GM12878 (cell line): ENCODE results near the gene AVEN. TPM values are rescaled to one million over a fixed set of nuclear protein-coding genes. Genes with fewer than 3 reads are reported as not detected.

Experiments used
- ATAC-seq: fragments of 200-7000 bp; cut with Tn5 transposase; 3 replicates; pipeline ENCODE4 v1.9.1; 2020; ENCODE audit warnings: mild to moderate bottlenecking, moderate library complexity
- BruUV-seq: library from RNA; stranded (reverse); fragments of 400-500 nt; replicated peaks from 2 replicates; lab custom pipeline; 2021; lab: Mats Ljungman, UMichigan
- CTCF ChIA-PET: fragments of 300-600 bp; sonication (Branson Sonifier 250); formaldehyde crosslinking; extraction: SDS; loops from one replicate; lab custom pipeline; 2021; ENCODE audit warnings: inconsistent platforms; lab: Yijun Ruan, JAX
- POLR2A ChIA-PET: fragments of 350-600 bp; formaldehyde crosslinking; extraction: SDS; loops from one replicate; lab custom pipeline; 2021; ENCODE audit warnings: inconsistent platforms; lab: Charles Lee
- RAD21 ChIA-PET: fragments of 300-600 bp; sonication (Branson Sonifier 250); formaldehyde crosslinking; loops from one replicate; lab custom pipeline; 2023; ENCODE audit warnings: antibody characterized with exemption; ENCODE audit not compliant: unreplicated experiment; lab: Charles Lee
- SMC1A ChIA-PET: fragments of 300-600 bp; sonication (Branson Sonifier 250); formaldehyde crosslinking; loops from one replicate; lab custom pipeline; 2023; ENCODE audit not compliant: unreplicated experiment, uncharacterized antibody; lab: Charles Lee
- DNase-seq: peaks from one replicate; pipeline ENCODE4 v3.0.0-alpha.2; 2011; ENCODE audit warnings: low read depth, low spot score
- FAIRE-seq: peaks from 3 replicates; lab custom pipeline; 2011; peaks lifted over from hg19 to GRCh38; lab: Jason Lieb, UNC
- H2AFZ ChIP-seq: 2 replicates; pipeline ENCODE4 v1.6.0; 2011; ENCODE audit warnings: low read depth, low read length, control low read depth; ENCODE audit not compliant: control insufficient read depth
- H3K27ac ChIP-seq: 2 replicates; pipeline ENCODE4 v1.5.1; 2011; ENCODE audit warnings: control low read depth; ENCODE audit not compliant: control insufficient read depth, insufficient read depth
- H3K27me3 ChIP-seq, 2 experiments: replicated peaks in 1 of 2; 2 replicates each; pipeline versions ENCODE4 v1.6.0 to v1.6.1; 2011; ENCODE audit warnings: low read length in 1 of 2; ENCODE audit not compliant: control insufficient read depth in 2 of 2, insufficient read depth in 2 of 2
- H3K36me3 ChIP-seq, 2 experiments: 2 replicates each; pipeline ENCODE4 v1.5.1; 2011; ENCODE audit warnings: low read length in 1 of 2; ENCODE audit not compliant: control insufficient read depth in 2 of 2, insufficient read depth in 2 of 2
- H3K4me1 ChIP-seq: 2 replicates; pipeline ENCODE4 v1.6.1; 2011; ENCODE audit warnings: mild to moderate bottlenecking, low read length, moderate library complexity, mixed read lengths; ENCODE audit not compliant: control insufficient read depth, insufficient read depth
- H3K4me2 ChIP-seq: 2 replicates; pipeline ENCODE4 v1.6.0; 2011; ENCODE audit warnings: control low read depth; ENCODE audit not compliant: control insufficient read depth, insufficient read depth
- H3K4me3 ChIP-seq: fragments of 200-600 bp; sonication (generic); 2 replicates; pipeline ENCODE4 v1.5.1; 2016
- H3K79me2 ChIP-seq: 2 replicates; pipeline ENCODE4 v1.6.0; 2011; ENCODE audit warnings: low read length; ENCODE audit not compliant: control insufficient read depth, insufficient read depth
- H3K9ac ChIP-seq: 2 replicates; pipeline ENCODE4 v1.8.0; 2011; ENCODE audit warnings: low read length, control low read depth, mixed read lengths; ENCODE audit not compliant: control insufficient read depth, insufficient read depth
- H3K9me3 ChIP-seq: replicated peaks from 3 replicates; pipeline ENCODE4 v1.5.1; 2011; ENCODE audit warnings: mild to moderate bottlenecking, low read length; ENCODE audit not compliant: control insufficient read depth, insufficient read depth
- H4K20me1 ChIP-seq: 2 replicates; pipeline ENCODE4 v1.6.0; 2011; ENCODE audit not compliant: control insufficient read depth, insufficient read depth
- BCL11A ChIP-seq: IDR thresholded peaks from 2 replicates; pipeline ENCODE4 v1.6.1; 2011; ENCODE audit warnings: low read depth, low read length
- BMI1 ChIP-seq: fragments of 450-650 bp; IDR thresholded peaks from 2 replicates; pipeline ENCODE4 v1.6.1; 2016; ENCODE audit warnings: mild to moderate bottlenecking, moderate library complexity, borderline replicate concordance
- HDAC2 ChIP-seq: fragments of 200-600 bp; sonication (generic); IDR thresholded peaks from 2 replicates; pipeline ENCODE4 v1.6.1; 2017
- KDM1A ChIP-seq: fragments of 200-600 bp; sonication (generic); IDR thresholded peaks from 2 replicates; pipeline ENCODE4 v1.6.1; 2016; ENCODE audit warnings: borderline replicate concordance
- MXI1 ChIP-seq: fragments of 150-350 bp; IDR thresholded peaks from 2 replicates; pipeline ENCODE4 v1.6.1; 2011; ENCODE audit warnings: low read depth, mild to moderate bottlenecking, inconsistent platforms, low read length, improper control_type of control experiment
- MYC ChIP-seq: IDR thresholded peaks from 2 replicates; pipeline ENCODE4 v1.6.1; 2011; ENCODE audit warnings: mild to moderate bottlenecking, low read length, moderate library complexity, inconsistent platforms; ENCODE audit not compliant: insufficient read depth, insufficient replicate concordance, insufficient read length, severe bottlenecking
- NFXL1 ChIP-seq: fragments of 450-650 bp; IDR thresholded peaks from 2 replicates; pipeline ENCODE4 v1.6.1; 2017; ENCODE audit warnings: antibody characterized with exemption, mild to moderate bottlenecking, borderline replicate concordance
- NRF1 ChIP-seq: conservative IDR thresholded peaks from 2 replicates; pipeline ENCODE4 v1.6.1; 2011; ENCODE audit warnings: mild to moderate bottlenecking, low read depth, low read length, improper control_type of control experiment
- PAX8 ChIP-seq: fragments of 450-650 bp; IDR thresholded peaks from 2 replicates; pipeline ENCODE4 v1.6.1; 2017; ENCODE audit warnings: mild to moderate bottlenecking, moderate library complexity
- RB1 ChIP-seq: fragments of 450-650 bp; formaldehyde crosslinking; IDR thresholded peaks from 2 replicates; pipeline ENCODE4 v1.6.1; 2017; ENCODE audit warnings: mild to moderate bottlenecking, borderline replicate concordance
- RCOR1 ChIP-seq: conservative IDR thresholded peaks from 2 replicates; pipeline ENCODE4 v1.6.1; 2012; ENCODE audit warnings: low read depth, low read length, improper control_type of control experiment
- SP1 ChIP-seq: IDR thresholded peaks from one replicate; pipeline ENCODE4 v1.6.1; 2011; ENCODE audit warnings: low read depth, low read length
- in situ Hi-C: fragments of 300-500 bp; cut with MboI; formaldehyde crosslinking; loops from 9 replicates; pipeline ENCODE4 v1.14.3; 2018; ENCODE audit warnings: mixed read lengths
- intact Hi-C: fragments of 100-400 bp; cut with micrococcal nuclease; formaldehyde crosslinking; loops from one replicate; pipeline ENCODE4 v1.14.2; 2022; ENCODE audit not compliant: unreplicated experiment
- polyA plus RNA-seq, 11 experiments: library from polyadenylated mRNA; depleted of rRNA in 4 of 11; unstranded in 6 of 11; stranded (reverse) in 5 of 11; fragments of >200 nt; fragmentation: Nextera tagmentation in 4 of 11; fragmentation: Illumina TruSeq in 1 of 11; extraction: Ambion mirVana in 4 of 11; extraction: Trizol in 1 of 11; gene quantifications; 1 replicate in 1 of 11; 2 replicates in 10 of 11; pipeline versions ENCODE4 v1.2.1 to v1.2.3, GENCODE V29; 2011 to 2016; ENCODE audit warnings: inconsistent platforms in 2 of 11, missing spikeins in 2 of 11, low read depth in 1 of 11
- total RNA-seq, 4 experiments: library from RNA; depleted of rRNA in 3 of 4; stranded (reverse); fragments of >200 nt in 3 of 4; fragmentation: Illumina TruSeq in 1 of 4; extraction: Trizol in 1 of 4; gene quantifications; 2 replicates each; pipeline versions ENCODE4 v1.2.1 to v1.2.3, GENCODE V29; 2013 to 2021
- TF ChIP-seq, protein P1 (sequence below): fragments of 450-650 bp; IDR thresholded peaks from 2 replicates; pipeline ENCODE4 v1.6.1; 2017; ENCODE audit warnings: low read depth, mild to moderate bottlenecking, moderate library complexity
- TF ChIP-seq, protein P2 (sequence below): fragments of 450-650 bp; IDR thresholded peaks from 2 replicates; pipeline ENCODE4 v1.6.1; 2014; ENCODE audit warnings: mild to moderate bottlenecking
- TF ChIP-seq, protein P3 (sequence below): IDR thresholded peaks from 2 replicates; pipeline ENCODE4 v1.6.1; 2012; ENCODE audit warnings: low read length, inconsistent platforms
- TF ChIP-seq, protein P4 (sequence below): fragments of 450-650 bp; IDR thresholded peaks from 2 replicates; pipeline ENCODE4 v1.6.1; 2017; ENCODE audit warnings: mild to moderate bottlenecking, low read depth, inconsistent platforms; ENCODE audit not compliant: poor library complexity, severe bottlenecking

The AVEN gene
- total and polyA plus RNA-seq, 10 of the 15 experiments (the other 5 are each of a cell fraction or from before 2014, with no cell fraction given), result 1.4 to 15.1 (median 10.5) TPM

GRCh38 chr15:33913459-33913858 is 125.5 kb downstream of the AVEN start (continued):
- TF ChIP-seq, protein P1, sequence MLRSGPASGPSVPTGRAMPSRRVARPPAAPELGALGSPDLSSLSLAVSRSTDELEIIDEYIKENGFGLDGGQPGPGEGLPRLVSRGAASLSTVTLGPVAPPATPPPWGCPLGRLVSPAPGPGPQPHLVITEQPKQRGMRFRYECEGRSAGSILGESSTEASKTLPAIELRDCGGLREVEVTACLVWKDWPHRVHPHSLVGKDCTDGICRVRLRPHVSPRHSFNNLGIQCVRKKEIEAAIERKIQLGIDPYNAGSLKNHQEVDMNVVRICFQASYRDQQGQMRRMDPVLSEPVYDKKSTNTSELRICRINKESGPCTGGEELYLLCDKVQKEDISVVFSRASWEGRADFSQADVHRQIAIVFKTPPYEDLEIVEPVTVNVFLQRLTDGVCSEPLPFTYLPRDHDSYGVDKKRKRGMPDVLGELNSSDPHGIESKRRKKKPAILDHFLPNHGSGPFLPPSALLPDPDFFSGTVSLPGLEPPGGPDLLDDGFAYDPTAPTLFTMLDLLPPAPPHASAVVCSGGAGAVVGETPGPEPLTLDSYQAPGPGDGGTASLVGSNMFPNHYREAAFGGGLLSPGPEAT, result no peak
- TF ChIP-seq RB1 (no peak), SP1 (no peak), HDAC2 (no peak), PAX8 (no peak), NRF1 (no peak), NFXL1 (no peak)

- intact Hi-C loops (no loop called here), in situ Hi-C loops (no loop called here)
- no peak for DNase-seq
- Histone ChIP-seq H4K20me1 (no peaks in the 10 kb centered on the region), H3K27ac (no peak overlapping the region), H3K9me3 (no peaks in the 10 kb centered on the region), H3K27me3 (no peaks in the 10 kb centered on the region), H3K9ac (no peak overlapping the region), H3K4me2 (no peak overlapping the region), H3K4me1 (peaks cover 9% of the 10 kb centered on the region; the same call in 1 of the 2 replicates), H3K4me3 (no peak overlapping the region), H3K79me2 (no peaks in the 10 kb centered on the region), H3K36me3 (no peaks in the 10 kb centered on the region), H2AFZ (no peak overlapping the region)
- no TSS peak for BruUV-seq
- no peak for FAIRE-seq
- CTCF ChIA-PET, result no interaction called here
- ATAC-seq, result no peak
- POLR2A ChIA-PET, result interaction anchor here (0.6 to 0.7 kb wide), 2 partner anchors 13 to 34 kb away, joined by 3 to 4 read pairs; no protein-coding TSS in a partner anchor
- SMC1A ChIA-PET, result interaction anchor here (0.6 kb wide), 1 partner anchor 100 kb away, joined by 4 read pairs; no protein-coding TSS in a partner anchor
- RAD21 ChIA-PET, result no interaction called here
- TF ChIP-seq KDM1A (no peak), BCL11A (no peak), MYC (no peak), PAX8 (no peak), RCOR1 (no peak), MXI1 (no peak), BMI1 (no peak)
- TF ChIP-seq, protein P2, sequence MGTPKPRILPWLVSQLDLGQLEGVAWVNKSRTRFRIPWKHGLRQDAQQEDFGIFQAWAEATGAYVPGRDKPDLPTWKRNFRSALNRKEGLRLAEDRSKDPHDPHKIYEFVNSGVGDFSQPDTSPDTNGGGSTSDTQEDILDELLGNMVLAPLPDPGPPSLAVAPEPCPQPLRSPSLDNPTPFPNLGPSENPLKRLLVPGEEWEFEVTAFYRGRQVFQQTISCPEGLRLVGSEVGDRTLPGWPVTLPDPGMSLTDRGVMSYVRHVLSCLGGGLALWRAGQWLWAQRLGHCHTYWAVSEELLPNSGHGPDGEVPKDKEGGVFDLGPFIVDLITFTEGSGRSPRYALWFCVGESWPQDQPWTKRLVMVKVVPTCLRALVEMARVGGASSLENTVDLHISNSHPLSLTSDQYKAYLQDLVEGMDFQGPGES, result no peak
- TF ChIP-seq, protein P1, result no peak
- TF ChIP-seq, protein P3, sequence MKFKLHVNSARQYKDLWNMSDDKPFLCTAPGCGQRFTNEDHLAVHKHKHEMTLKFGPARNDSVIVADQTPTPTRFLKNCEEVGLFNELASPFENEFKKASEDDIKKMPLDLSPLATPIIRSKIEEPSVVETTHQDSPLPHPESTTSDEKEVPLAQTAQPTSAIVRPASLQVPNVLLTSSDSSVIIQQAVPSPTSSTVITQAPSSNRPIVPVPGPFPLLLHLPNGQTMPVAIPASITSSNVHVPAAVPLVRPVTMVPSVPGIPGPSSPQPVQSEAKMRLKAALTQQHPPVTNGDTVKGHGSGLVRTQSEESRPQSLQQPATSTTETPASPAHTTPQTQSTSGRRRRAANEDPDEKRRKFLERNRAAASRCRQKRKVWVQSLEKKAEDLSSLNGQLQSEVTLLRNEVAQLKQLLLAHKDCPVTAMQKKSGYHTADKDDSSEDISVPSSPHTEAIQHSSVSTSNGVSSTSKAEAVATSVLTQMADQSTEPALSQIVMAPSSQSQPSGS, result no peak
- TF ChIP-seq, protein P4, sequence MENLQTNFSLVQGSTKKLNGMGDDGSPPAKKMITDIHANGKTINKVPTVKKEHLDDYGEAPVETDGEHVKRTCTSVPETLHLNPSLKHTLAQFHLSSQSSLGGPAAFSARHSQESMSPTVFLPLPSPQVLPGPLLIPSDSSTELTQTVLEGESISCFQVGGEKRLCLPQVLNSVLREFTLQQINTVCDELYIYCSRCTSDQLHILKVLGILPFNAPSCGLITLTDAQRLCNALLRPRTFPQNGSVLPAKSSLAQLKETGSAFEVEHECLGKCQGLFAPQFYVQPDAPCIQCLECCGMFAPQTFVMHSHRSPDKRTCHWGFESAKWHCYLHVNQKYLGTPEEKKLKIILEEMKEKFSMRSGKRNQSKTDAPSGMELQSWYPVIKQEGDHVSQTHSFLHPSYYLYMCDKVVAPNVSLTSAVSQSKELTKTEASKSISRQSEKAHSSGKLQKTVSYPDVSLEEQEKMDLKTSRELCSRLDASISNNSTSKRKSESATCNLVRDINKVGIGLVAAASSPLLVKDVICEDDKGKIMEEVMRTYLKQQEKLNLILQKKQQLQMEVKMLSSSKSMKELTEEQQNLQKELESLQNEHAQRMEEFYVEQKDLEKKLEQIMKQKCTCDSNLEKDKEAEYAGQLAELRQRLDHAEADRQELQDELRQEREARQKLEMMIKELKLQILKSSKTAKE, result no peak
Measured at GRCh38 chr15:33912326-33912725, 126.7 kb downstream of the AVEN start.
